VCaP (cell line): ENCODE measurements around the gene KIF4B.

Experiments
- H3K27ac ChIP-seq: fragments of 450-650 bp; 2 replicates; pipeline ENCODE4 v1.5.1; 2017
- CTCF ChIP-seq: fragments of 450-650 bp; conservative IDR thresholded peaks from 2 replicates; pipeline ENCODE4 v1.5.1; 2017; ENCODE audit warnings: mild to moderate bottlenecking, moderate library complexity

The KIF4B gene

GRCh38 chr5:155049569-155050383 lies 36.2 kb downstream of the KIF4B start:
- TF ChIP-seq CTCF: no peak
- H3K27ac ChIP-seq: no peak overlapping the region

GRCh38 chr5:155050384-155051019 lies 36.9 kb downstream of the KIF4B start:
- H3K27ac ChIP-seq: no peak overlapping the region
- TF ChIP-seq CTCF: no peak

DNA sequence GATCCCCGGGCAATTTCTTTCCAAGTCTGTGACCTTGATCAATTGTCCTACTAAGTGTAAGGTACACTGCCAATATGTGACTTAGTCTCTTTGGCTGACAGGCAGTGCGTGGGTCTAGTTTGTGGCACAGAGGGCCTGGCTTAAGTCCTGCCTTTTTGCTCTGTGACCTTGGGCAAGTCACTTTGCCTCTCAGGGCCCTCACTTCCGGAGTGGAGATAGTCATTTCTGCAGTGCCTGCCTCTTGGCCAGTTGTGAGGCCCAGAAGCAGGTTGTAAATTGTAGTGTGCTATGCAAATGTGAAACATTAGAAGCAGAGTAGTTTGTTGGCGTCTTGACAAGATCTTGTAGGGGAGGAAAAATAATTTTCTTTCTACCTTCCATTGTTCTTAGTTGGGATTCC lies 39.0 kb downstream of the KIF4B start:
- H3K27ac ChIP-seq: no peak overlapping the region
- TF ChIP-seq CTCF: no peak

- no peak overlapping the region for H3K27ac ChIP-seq
- no peak for TF ChIP-seq CTCF
Measured at GRCh38 chr5:155053501-155053900, 39.9 kb downstream of the KIF4B start.

GRCh38 chr5:155056644-155057269 lies 43.2 kb downstream of the KIF4B start:
- H3K27ac ChIP-seq: no peak overlapping the region
- TF ChIP-seq CTCF: no peak

DNA sequence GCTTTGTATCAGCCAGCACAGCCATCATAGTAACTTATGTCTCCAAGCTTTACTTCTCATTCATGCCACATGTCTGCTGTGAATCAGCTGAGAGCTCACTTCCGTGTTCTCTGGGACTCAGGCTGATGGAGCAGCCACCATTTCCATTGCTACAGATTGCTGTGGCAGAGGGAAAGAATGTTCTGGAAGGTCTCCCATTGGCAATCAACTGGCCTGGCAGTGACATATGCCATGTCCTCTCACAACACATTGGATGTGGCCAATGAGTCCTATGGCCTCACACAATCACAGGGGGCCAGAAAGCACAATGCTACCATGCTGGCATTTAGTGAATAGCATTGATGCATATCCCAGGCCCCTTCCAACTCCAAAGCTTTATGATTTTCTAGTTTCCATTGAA lies 44.1 kb downstream of the KIF4B start:
- no peak for TF ChIP-seq CTCF
- no peak overlapping the region for H3K27ac ChIP-seq

GRCh38 chr5:155064580-155064979 lies 51.0 kb downstream of the KIF4B start:
- H3K27ac ChIP-seq: no peak overlapping the region
- no peak for TF ChIP-seq CTCF
